GM23338 (cell line): ENCODE results near the gene EFR3B.

Source experiments
- CREB1 ChIP-seq: fragments of 250-450 bp; sonication (Bioruptor Pico); IDR thresholded peaks from 2 replicates; pipeline ENCODE4 v1.5.0; 2020; ENCODE audit warnings: low read depth, mild to moderate bottlenecking, moderate library complexity
- EZH2 ChIP-seq: fragments of 200-600 bp; sonication (generic); IDR thresholded peaks from one replicate; pipeline ENCODE4 v1.8.0; 2017; ENCODE audit warnings: antibody characterized with exemption, mild to moderate bottlenecking, low read depth; ENCODE audit not compliant: unreplicated experiment
- NANOG ChIP-seq: IDR thresholded peaks from 2 replicates; pipeline ENCODE4 v1.6.1; 2016; ENCODE audit warnings: antibody characterized with exemption, borderline replicate concordance
- POLR2AphosphoS5 ChIP-seq: IDR thresholded peaks from 2 replicates; pipeline ENCODE4 v1.6.1; 2016; ENCODE audit warnings: antibody characterized with exemption, low read depth
- TF ChIP-seq, protein P1 (sequence below), 2 experiments: fragments of 200-600 bp in 1 of 2; sonication (generic) in 1 of 2; conservative IDR thresholded peaks; 2 replicates each; pipeline versions ENCODE4 v1.5.1 to v1.6.1; 2016 to 2017; ENCODE audit warnings: antibody characterized with exemption in 2 of 2, low read depth in 2 of 2, mild to moderate bottlenecking in 2 of 2, moderate library complexity in 1 of 2

GRCh38 chr2:25072606-25073005 lies 30.7 kb downstream of the EFR3B start:
- no peak for TF ChIP-seq EZH2
- TF ChIP-seq POLR2AphosphoS5 = no peak
- TF ChIP-seq, protein P1, sequence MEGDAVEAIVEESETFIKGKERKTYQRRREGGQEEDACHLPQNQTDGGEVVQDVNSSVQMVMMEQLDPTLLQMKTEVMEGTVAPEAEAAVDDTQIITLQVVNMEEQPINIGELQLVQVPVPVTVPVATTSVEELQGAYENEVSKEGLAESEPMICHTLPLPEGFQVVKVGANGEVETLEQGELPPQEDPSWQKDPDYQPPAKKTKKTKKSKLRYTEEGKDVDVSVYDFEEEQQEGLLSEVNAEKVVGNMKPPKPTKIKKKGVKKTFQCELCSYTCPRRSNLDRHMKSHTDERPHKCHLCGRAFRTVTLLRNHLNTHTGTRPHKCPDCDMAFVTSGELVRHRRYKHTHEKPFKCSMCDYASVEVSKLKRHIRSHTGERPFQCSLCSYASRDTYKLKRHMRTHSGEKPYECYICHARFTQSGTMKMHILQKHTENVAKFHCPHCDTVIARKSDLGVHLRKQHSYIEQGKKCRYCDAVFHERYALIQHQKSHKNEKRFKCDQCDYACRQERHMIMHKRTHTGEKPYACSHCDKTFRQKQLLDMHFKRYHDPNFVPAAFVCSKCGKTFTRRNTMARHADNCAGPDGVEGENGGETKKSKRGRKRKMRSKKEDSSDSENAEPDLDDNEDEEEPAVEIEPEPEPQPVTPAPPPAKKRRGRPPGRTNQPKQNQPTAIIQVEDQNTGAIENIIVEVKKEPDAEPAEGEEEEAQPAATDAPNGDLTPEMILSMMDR (conservative IDR thresholded peaks at IDR 0.05; ENCODE audit: low read depth in 2 of 2) = no peak
- TF ChIP-seq NANOG = no peak
- no peak for TF ChIP-seq CREB1
